Spleen (tissue), 7 donors: ENCODE data around the gene TSPAN17.

ENCODE experiments used
- POLR2AphosphoS5 ChIP-seq, 3 donors: sonication (generic); formaldehyde crosslinking; IDR thresholded peaks; one replicate each; pipeline ENCODE4 v1.5.1; 2017; ENCODE audit warnings: antibody characterized with exemption in 3 of 3
- TF ChIP-seq, protein P1 (sequence below), 11 experiments: fragments of 200-600 bp in 7 of 11; fragments of 450-650 bp in 4 of 11; sonication (generic) in 4 of 11; IDR thresholded peaks in 8 of 11; conservative IDR thresholded peaks in 3 of 11; 1 replicate in 7 of 11; 2 replicates in 4 of 11; pipeline versions ENCODE4 v1.4.0 to v1.8.0; 2016 to 2021; ENCODE audit warnings: antibody characterized with exemption in 11 of 11, inconsistent platforms in 4 of 11, mild to moderate bottlenecking in 1 of 11
- donor health status: DM: no; HTN: no; CAD: no; lungs with moderate emphysema.
- donor health status: DM: no; HTN: no; CAD: no.
- donor health status: DM: no; HTN: no; CAD: no.

DNA sequence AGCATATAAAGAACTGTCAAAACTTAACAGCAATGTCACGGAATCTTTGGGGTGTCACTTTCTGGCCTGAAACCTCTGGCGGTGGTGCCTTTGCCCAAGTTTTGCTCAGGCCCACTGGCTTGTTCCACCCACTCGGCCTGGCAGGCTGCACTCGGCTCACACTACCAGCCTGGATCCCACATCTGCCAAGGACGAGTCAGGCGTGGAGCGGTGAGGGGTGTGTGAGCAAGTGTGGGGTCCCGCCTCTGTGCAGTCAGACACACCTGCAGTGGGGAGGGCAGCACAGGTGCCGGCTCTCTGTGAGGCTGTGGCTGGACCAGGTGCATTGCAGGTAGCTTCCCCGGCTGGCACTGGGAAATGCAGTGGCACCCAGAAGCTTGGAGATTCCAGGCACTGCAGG, 40.0 kb downstream of the TSPAN17 start:
- TF ChIP-seq POLR2AphosphoS5 (IDR thresholded peaks at IDR 0.05), result no peak
- TF ChIP-seq, protein P1, sequence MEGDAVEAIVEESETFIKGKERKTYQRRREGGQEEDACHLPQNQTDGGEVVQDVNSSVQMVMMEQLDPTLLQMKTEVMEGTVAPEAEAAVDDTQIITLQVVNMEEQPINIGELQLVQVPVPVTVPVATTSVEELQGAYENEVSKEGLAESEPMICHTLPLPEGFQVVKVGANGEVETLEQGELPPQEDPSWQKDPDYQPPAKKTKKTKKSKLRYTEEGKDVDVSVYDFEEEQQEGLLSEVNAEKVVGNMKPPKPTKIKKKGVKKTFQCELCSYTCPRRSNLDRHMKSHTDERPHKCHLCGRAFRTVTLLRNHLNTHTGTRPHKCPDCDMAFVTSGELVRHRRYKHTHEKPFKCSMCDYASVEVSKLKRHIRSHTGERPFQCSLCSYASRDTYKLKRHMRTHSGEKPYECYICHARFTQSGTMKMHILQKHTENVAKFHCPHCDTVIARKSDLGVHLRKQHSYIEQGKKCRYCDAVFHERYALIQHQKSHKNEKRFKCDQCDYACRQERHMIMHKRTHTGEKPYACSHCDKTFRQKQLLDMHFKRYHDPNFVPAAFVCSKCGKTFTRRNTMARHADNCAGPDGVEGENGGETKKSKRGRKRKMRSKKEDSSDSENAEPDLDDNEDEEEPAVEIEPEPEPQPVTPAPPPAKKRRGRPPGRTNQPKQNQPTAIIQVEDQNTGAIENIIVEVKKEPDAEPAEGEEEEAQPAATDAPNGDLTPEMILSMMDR (IDR thresholded peaks at IDR 0.05 in 8 of 11, conservative IDR thresholded peaks at IDR 0.05 in 3 of 11), result no peak
